Adrenal gland (tissue), 5 donors: Measurements from ENCODE around the gene UPP2.

Experiments used
- CTCF ChIP-seq, 6 experiments: fragments of 450-650 bp in 4 of 6; fragments of 200-600 bp in 2 of 6; sonication (generic) in 1 of 6; IDR thresholded peaks; 1 replicate in 5 of 6; 2 replicates in 1 of 6; pipeline versions ENCODE4 v1.5.1 to v1.8.0; 2016 to 2021; ENCODE audit warnings: antibody characterized with exemption in 6 of 6, mild to moderate bottlenecking in 2 of 6, moderate library complexity in 1 of 6
- POLR2A ChIP-seq, 2 donors: fragments of 450-650 bp; IDR thresholded peaks; one replicate each; pipeline ENCODE4 v1.6.1; 2017; ENCODE audit warnings: antibody characterized with exemption in 2 of 2, mild to moderate bottlenecking in 2 of 2, moderate library complexity in 1 of 2
- donor health status: DM: no; HTN: no; CAD: no.

DNA sequence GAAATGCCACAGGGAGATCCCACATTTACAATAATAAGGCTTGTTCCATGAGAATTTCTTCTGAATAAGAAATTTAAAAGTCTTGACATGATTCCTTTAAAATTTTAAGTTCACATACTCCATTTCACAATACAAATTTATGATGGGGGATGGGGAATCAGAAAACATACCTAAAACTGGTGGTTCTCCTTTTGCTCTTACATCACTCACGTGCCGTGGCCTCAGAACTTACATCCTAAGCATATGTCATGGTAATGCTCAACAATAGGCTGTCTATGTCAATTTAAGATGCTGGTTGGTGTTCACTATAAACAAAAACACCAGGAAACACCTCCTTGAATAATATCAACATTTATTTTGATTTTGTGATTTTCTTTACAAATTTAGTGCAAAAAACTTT, 12.8 kb downstream of the UPP2 start:
- TF ChIP-seq CTCF (IDR thresholded peaks at IDR 0.05) (no peak), POLR2A (IDR thresholded peaks at IDR 0.05) (no peak)
